ENCODE data around the gene CRIP1.

Gene CRIP1

GRCh38 chr14:105467249-105467941 is 19.3 kb upstream of the CRIP1 start:
- no peaks in the 10 kb centered on the region for H3K9me3 ChIP-seq (ENCODE audit: control extremely low read depth in 1 of 5, control insufficient read depth in 4 of 5, insufficient read depth in 2 of 5, low read depth in 1 of 5, low read length in 4 of 5)
- peaks cover 3 to 82% (median 52%) of the 10 kb centered on the region in 4 experiments for H3K36me3 ChIP-seq (ENCODE audit: control insufficient read depth in 4 of 4, insufficient read depth in 4 of 4, low read length in 3 of 4)
- ChIA-PET POLR2A (no interaction called here), CTCF (interaction anchor here (0.9 to 7.6 kb wide), 4 partner anchors 11 to 61 kb away, joined by 3 to 77 read pairs (median 3); partner anchors contain the start of gene CRIP1)
- H3K4me1 ChIP-seq (ENCODE audit: control extremely low read depth in 1 of 4, control insufficient read depth in 4 of 4, insufficient read depth in 4 of 4, low read length in 3 of 4), result peaks cover 0 to 7% (median 2%) of the 10 kb centered on the region in 4 experiments
- no peaks in the 10 kb centered on the region for H3K27me3 ChIP-seq (replicated peaks in 2 of 5; ENCODE audit: control insufficient read depth in 4 of 5, insufficient read depth in 5 of 5, low read length in 4 of 5)
- WGBS (ENCODE audit: insufficient coverage), result 96% methylated on average over 18 of the region's 20 CpGs
- no peak for DNase-seq
- no peak overlapping the region for H3K27ac ChIP-seq (ENCODE audit: insufficient read depth in 1 of 2, low read depth in 1 of 2, low read length in 2 of 2, poor library complexity in 1 of 2, severe bottlenecking in 2 of 2)
- no peak overlapping the region for H3K4me3 ChIP-seq (ENCODE audit: control insufficient read depth in 1 of 7, extremely low read depth in 1 of 7, insufficient read depth in 4 of 7, low read depth in 2 of 7, low read length in 6 of 7)

- Histone ChIP-seq H3K27ac (ENCODE audit: insufficient read depth in 1 of 2, low read depth in 1 of 2, low read length in 2 of 2, poor library complexity in 1 of 2, severe bottlenecking in 2 of 2) (no peak overlapping the region), H3K36me3 (ENCODE audit: control insufficient read depth in 4 of 4, insufficient read depth in 4 of 4, low read length in 3 of 4) (peaks cover 3 to 78% (median 49%) of the 10 kb centered on the region in 4 experiments), H3K9me3 (ENCODE audit: control extremely low read depth in 1 of 5, control insufficient read depth in 4 of 5, insufficient read depth in 2 of 5, low read depth in 1 of 5, low read length in 4 of 5) (no peaks in the 10 kb centered on the region), H3K27me3 (replicated peaks in 2 of 5; ENCODE audit: control insufficient read depth in 4 of 5, insufficient read depth in 5 of 5, low read length in 4 of 5) (peaks cover 0 to 6% (median 0%) of the 10 kb centered on the region in 5 experiments), H3K4me1 (ENCODE audit: control extremely low read depth in 1 of 4, control insufficient read depth in 4 of 4, insufficient read depth in 4 of 4, low read length in 3 of 4) (peaks cover 0 to 10% (median 2%) of the 10 kb centered on the region in 4 experiments), H3K4me3 (ENCODE audit: control insufficient read depth in 1 of 7, extremely low read depth in 1 of 7, insufficient read depth in 4 of 7, low read depth in 2 of 7, low read length in 6 of 7) (no peak overlapping the region)
- POLR2A ChIA-PET, result no interaction called here
- WGBS (ENCODE audit: insufficient coverage), result 96% methylated on average over 22 of the region's 22 CpGs
- CTCF ChIA-PET, result interaction anchor here (0.9 to 7.6 kb wide), 6 partner anchors 11 to 60 kb away, joined by 3 to 77 read pairs (median 3); partner anchors contain the start of gene CRIP1
- no peak for DNase-seq
Measured at GRCh38 chr14:105467942-105468471, 18.7 kb upstream of the CRIP1 start.

GRCh38 chr14:105468621-105469241 is 18.0 kb upstream of the CRIP1 start:
- Histone ChIP-seq H3K27ac (ENCODE audit: insufficient read depth in 1 of 2, low read depth in 1 of 2, low read length in 2 of 2, poor library complexity in 1 of 2, severe bottlenecking in 2 of 2) (no peak overlapping the region), H3K27me3 (replicated peaks in 2 of 5; ENCODE audit: control insufficient read depth in 4 of 5, insufficient read depth in 5 of 5, low read length in 4 of 5) (peaks cover 0 to 8% (median 0%) of the 10 kb centered on the region in 5 experiments), H3K4me1 (ENCODE audit: control extremely low read depth in 1 of 4, control insufficient read depth in 4 of 4, insufficient read depth in 4 of 4, low read length in 3 of 4) (peaks cover 0 to 16% (median 7%) of the 10 kb centered on the region in 4 experiments), H3K36me3 (ENCODE audit: control insufficient read depth in 4 of 4, insufficient read depth in 4 of 4, low read length in 3 of 4) (peaks cover 3 to 71% (median 44%) of the 10 kb centered on the region in 4 experiments), H3K9me3 (ENCODE audit: control extremely low read depth in 1 of 5, control insufficient read depth in 4 of 5, insufficient read depth in 2 of 5, low read depth in 1 of 5, low read length in 4 of 5) (no peaks in the 10 kb centered on the region), H3K4me3 (ENCODE audit: control insufficient read depth in 1 of 7, extremely low read depth in 1 of 7, insufficient read depth in 4 of 7, low read depth in 2 of 7, low read length in 6 of 7) (no peak overlapping the region)
- no peak for DNase-seq
- ChIA-PET POLR2A (no interaction called here), CTCF (interaction anchor here (1.0 to 7.6 kb wide), 5 partner anchors 10 to 53 kb away, joined by 3 to 77 read pairs (median 3); partner anchors contain the start of gene CRIP1)
- over 99% methylated on average over 12 of the region's 19 CpGs for WGBS (ENCODE audit: insufficient coverage)

GRCh38 chr14:105469456-105470349 is 17.0 kb upstream of the CRIP1 start:
- DNase-seq, result no peak

GRCh38 chr14:105470350-105471296 is 16.1 kb upstream of the CRIP1 start:
- CTCF ChIA-PET, result interaction anchor here (1.3 to 7.6 kb wide), 7 partner anchors 13 to 100 kb away, joined by 3 to 77 read pairs (median 9); partner anchors contain the start of gene CRIP1
- H3K9me3 ChIP-seq (ENCODE audit: control extremely low read depth in 1 of 5, control insufficient read depth in 4 of 5, insufficient read depth in 2 of 5, low read depth in 1 of 5, low read length in 4 of 5), result no peaks in the 10 kb centered on the region
- H3K4me3 ChIP-seq (ENCODE audit: control insufficient read depth in 1 of 7, extremely low read depth in 1 of 7, insufficient read depth in 4 of 7, low read depth in 2 of 7, low read length in 6 of 7), result no peak overlapping the region
- peaks cover 0 to 31% (median 22%) of the 10 kb centered on the region in 4 experiments for H3K4me1 ChIP-seq (ENCODE audit: control extremely low read depth in 1 of 4, control insufficient read depth in 4 of 4, insufficient read depth in 4 of 4, low read length in 3 of 4)
- WGBS (ENCODE audit: insufficient coverage), result 88% methylated on average over 18 of the region's 34 CpGs
- H3K36me3 ChIP-seq (ENCODE audit: control insufficient read depth in 4 of 4, insufficient read depth in 4 of 4, low read length in 3 of 4), result peaks cover 2 to 52% (median 30%) of the 10 kb centered on the region in 4 experiments
- peaks cover 0 to 18% (median 3%) of the 10 kb centered on the region in 5 experiments for H3K27me3 ChIP-seq (replicated peaks in 2 of 5; ENCODE audit: control insufficient read depth in 4 of 5, insufficient read depth in 5 of 5, low read length in 4 of 5)
- DNase-seq, result no peak
- POLR2A ChIA-PET, result interaction anchor here (1.2 to 1.9 kb wide), 3 partner anchors 11 to 20 kb away, joined by 4 to 7 read pairs (median 5); partner anchors contain the start of gene TEDC1
- H3K27ac ChIP-seq (ENCODE audit: insufficient read depth in 1 of 2, low read depth in 1 of 2, low read length in 2 of 2, poor library complexity in 1 of 2, severe bottlenecking in 2 of 2), result no peak overlapping the region

More at GRCh38 chr14:105469456-105470349, 17.0 kb upstream of the CRIP1 start:
- Histone ChIP-seq H3K27ac (ENCODE audit: insufficient read depth in 1 of 2, low read depth in 1 of 2, low read length in 2 of 2, poor library complexity in 1 of 2, severe bottlenecking in 2 of 2) (no peak overlapping the region), H3K36me3 (ENCODE audit: control insufficient read depth in 4 of 4, insufficient read depth in 4 of 4, low read length in 3 of 4) (peaks cover 2 to 61% (median 36%) of the 10 kb centered on the region in 4 experiments), H3K4me1 (ENCODE audit: control extremely low read depth in 1 of 4, control insufficient read depth in 4 of 4, insufficient read depth in 4 of 4, low read length in 3 of 4) (peaks cover 0 to 22% (median 14%) of the 10 kb centered on the region in 4 experiments), H3K27me3 (replicated peaks in 2 of 5; ENCODE audit: control insufficient read depth in 4 of 5, insufficient read depth in 5 of 5, low read length in 4 of 5) (peaks cover 0 to 9% (median 0%) of the 10 kb centered on the region in 5 experiments), H3K4me3 (ENCODE audit: control insufficient read depth in 1 of 7, extremely low read depth in 1 of 7, insufficient read depth in 4 of 7, low read depth in 2 of 7, low read length in 6 of 7) (no peak overlapping the region), H3K9me3 (ENCODE audit: control extremely low read depth in 1 of 5, control insufficient read depth in 4 of 5, insufficient read depth in 2 of 5, low read depth in 1 of 5, low read length in 4 of 5) (no peaks in the 10 kb centered on the region)
- 73% methylated on average over 41 of the region's 54 CpGs for WGBS (ENCODE audit: insufficient coverage)
- POLR2A ChIA-PET, result no interaction called here
- CTCF ChIA-PET, result interaction anchor here (1.3 to 7.6 kb wide), 6 partner anchors 9 to 99 kb away, joined by 3 to 77 read pairs (median 8); partner anchors contain the start of gene CRIP1
